Endothelial cell of umbilical vein (primary cell): ENCODE data around the gene IQCC. TPM values are rescaled to one million over a fixed set of nuclear protein-coding genes. Genes with fewer than 3 reads are reported as not detected.

Experiments
- BruUV-seq: library from RNA; stranded (reverse); fragments of 400-500 nt; replicated peaks from 2 replicates; lab custom pipeline; 2021; lab: Mats Ljungman, UMichigan
- CTCF ChIA-PET: fragments of 300-600, 350-600 bp; sonication (Branson Sonifier 250); formaldehyde crosslinking; loops from one replicate; lab custom pipeline; 2021; ENCODE audit warnings: antibody characterized with exemption, inconsistent platforms; lab: Charles Lee
- POLR2A ChIA-PET: fragments of 300-600, 350-600 bp; sonication (Branson Sonifier 250); formaldehyde crosslinking; loops from one replicate; lab custom pipeline; 2021; ENCODE audit warnings: antibody characterized with exemption, inconsistent platforms; lab: Charles Lee
- DNase-seq: peaks from one replicate; pipeline ENCODE4 v3.0.0-alpha.2; 2011; ENCODE audit warnings: low read depth, low spot score
- FAIRE-seq: peaks from 2 replicates; lab custom pipeline; 2011; peaks lifted over from hg19 to GRCh38; lab: Jason Lieb, UNC
- H2AFZ ChIP-seq: 2 replicates; pipeline ENCODE4 v1.6.0; 2012; ENCODE audit warnings: low read depth, low read length, control low read depth, inconsistent platforms
- H3K27ac ChIP-seq: 2 replicates; pipeline ENCODE4 v1.5.1; 2011; ENCODE audit warnings: low read depth, mild to moderate bottlenecking, control low read depth, low read length, moderate library complexity; ENCODE audit not compliant: insufficient read depth
- H3K27me3 ChIP-seq, 2 experiments: 2 replicates each; pipeline versions ENCODE4 v1.6.0 to v1.6.1; 2011; ENCODE audit warnings: low read length in 2 of 2, mixed read lengths in 1 of 2; ENCODE audit not compliant: control insufficient read depth in 2 of 2, insufficient read depth in 2 of 2
- H3K36me3 ChIP-seq, 2 experiments: 2 replicates in 1 of 2; 3 replicates in 1 of 2; pipeline ENCODE4 v1.5.1; 2011; ENCODE audit warnings: low read length in 2 of 2, mild to moderate bottlenecking in 1 of 2, moderate library complexity in 1 of 2; ENCODE audit not compliant: control insufficient read depth in 2 of 2, insufficient read depth in 2 of 2; ENCODE audit errors: extremely low read depth in 1 of 2
- H3K4me1 ChIP-seq: 3 replicates; pipeline ENCODE4 v1.5.1; 2011; ENCODE audit warnings: mild to moderate bottlenecking, low read length; ENCODE audit not compliant: control insufficient read depth, insufficient read depth; ENCODE audit errors: extremely low read depth
- H3K4me2 ChIP-seq: 2 replicates; pipeline ENCODE4 v1.6.1; 2011; ENCODE audit warnings: low read length, control low read depth, mixed read lengths; ENCODE audit not compliant: insufficient read depth
- H3K4me3 ChIP-seq, 3 experiments: fragments of 200-600 bp in 1 of 3; sonication (generic), shearing (Covaris generic) in 1 of 3; replicated peaks in 1 of 3; 2 replicates each; pipeline ENCODE4 v1.5.1; 2011 to 2016; ENCODE audit warnings: control low read depth in 3 of 3, low read length in 3 of 3, mild to moderate bottlenecking in 2 of 3, inconsistent platforms in 1 of 3, low read depth in 1 of 3, moderate library complexity in 1 of 3; ENCODE audit not compliant: insufficient read depth in 1 of 3
- H3K79me2 ChIP-seq: 2 replicates; pipeline ENCODE4 v1.6.0; 2012; ENCODE audit warnings: low read length, inconsistent platforms; ENCODE audit not compliant: control insufficient read depth, insufficient read depth
- H3K9ac ChIP-seq: replicated peaks from 2 replicates; pipeline ENCODE3; 2011; ENCODE audit warnings: low read length, control low read depth; ENCODE audit not compliant: insufficient read depth; ENCODE audit errors: extremely low read depth
- H3K9me1 ChIP-seq: replicated peaks from 3 replicates; pipeline ENCODE4 v1.6.0; 2011; ENCODE audit warnings: mild to moderate bottlenecking, low read length; ENCODE audit not compliant: control insufficient read depth, insufficient read depth; ENCODE audit errors: extremely low read depth
- H3K9me3 ChIP-seq: replicated peaks from 2 replicates; pipeline ENCODE4 v1.5.1; 2012; ENCODE audit warnings: low read length, inconsistent platforms; ENCODE audit not compliant: control insufficient read depth, insufficient read depth
- H4K20me1 ChIP-seq: replicated peaks from 2 replicates; pipeline ENCODE3; 2011; ENCODE audit warnings: mild to moderate bottlenecking, low read length; ENCODE audit not compliant: control insufficient read depth, insufficient read depth; ENCODE audit errors: extremely low read depth
- EZH2 ChIP-seq: IDR thresholded peaks from 2 replicates; pipeline ENCODE4 v1.6.1; 2012; ENCODE audit warnings: borderline replicate concordance, low read depth, mild to moderate bottlenecking, moderate library complexity, low read length, inconsistent platforms; ENCODE audit not compliant: severe bottlenecking
- FOS ChIP-seq: IDR thresholded peaks from 2 replicates; pipeline ENCODE4 v1.6.1; 2011; ENCODE audit warnings: mild to moderate bottlenecking, low read length, moderate library complexity, borderline replicate concordance; ENCODE audit not compliant: insufficient read depth
- GATA2 ChIP-seq: IDR thresholded peaks from 2 replicates; pipeline ENCODE4 v1.7.0; 2011; ENCODE audit warnings: low read depth, mild to moderate bottlenecking, moderate library complexity, mixed read lengths, low read length; ENCODE audit not compliant: insufficient read length, insufficient read depth
- JUN ChIP-seq: IDR thresholded peaks from 2 replicates; pipeline ENCODE4 v1.6.1; 2011; ENCODE audit warnings: borderline replicate concordance, low read depth; ENCODE audit not compliant: insufficient read length, insufficient read depth
- MYC ChIP-seq: IDR thresholded peaks from one replicate; pipeline ENCODE4 v1.6.1; 2011; ENCODE audit warnings: mild to moderate bottlenecking, low read depth, low read length
- POLR2A ChIP-seq: IDR thresholded peaks from 2 replicates; pipeline ENCODE4 v1.6.1; 2012; ENCODE audit warnings: low read depth, mild to moderate bottlenecking, control low read depth, low read length
- POLR2AphosphoS5 ChIP-seq: IDR thresholded peaks from 2 replicates; pipeline ENCODE4 v1.6.1; 2012; ENCODE audit warnings: low read depth, mild to moderate bottlenecking, control low read depth, low read length, moderate library complexity; ENCODE audit not compliant: insufficient read depth
- dilution Hi-C: fragments of 300-500 bp; cut with MboI; formaldehyde crosslinking; loops from one replicate; pipeline ENCODE4 v1.15.0; 2019; ENCODE audit warnings: low sequenced_read_pairs; ENCODE audit not compliant: extremely low pct_ligation_motif_present
- intact Hi-C: fragments of 100-400 bp; cut with micrococcal nuclease; formaldehyde crosslinking; loops from one replicate; pipeline ENCODE4 v1.10.0; 2022
- polyA plus RNA-seq, 4 experiments: library from polyadenylated mRNA; depleted of rRNA in 3 of 4; stranded (reverse) in 3 of 4; unstranded in 1 of 4; fragments of >200 nt; gene quantifications; 2 replicates each; pipeline versions ENCODE4 v1.2.1 to v1.2.3, GENCODE V29; 2011 to 2012; ENCODE audit warnings: missing spikeins in 1 of 4
- total RNA-seq: library from RNA; stranded (reverse); gene quantifications from 2 replicates; pipeline ENCODE4 v1.2.3, GENCODE V29; 2021
- TF ChIP-seq, protein P1 (sequence below): IDR thresholded peaks from 2 replicates; pipeline ENCODE4 v1.6.1; 2011; ENCODE audit not compliant: insufficient read depth, insufficient read length
- TF ChIP-seq, protein P2 (sequence below), 2 donors: IDR thresholded peaks; 1 replicate in 1 of 2; 2 replicates in 1 of 2; pipeline ENCODE4 v1.5.1; 2011; ENCODE audit warnings: low read length in 2 of 2, mild to moderate bottlenecking in 2 of 2, moderate library complexity in 2 of 2, control low read depth in 1 of 2, inconsistent platforms in 1 of 2, low read depth in 1 of 2; ENCODE audit not compliant: insufficient read depth in 1 of 2; ENCODE audit errors: extremely low read depth in 1 of 2

Gene IQCC
- total and polyA plus RNA-seq, 2 donors (not counting 3 experiments of a cell fraction or from before 2014, with no cell fraction given): 1.1 to 1.8 TPM

DNA sequence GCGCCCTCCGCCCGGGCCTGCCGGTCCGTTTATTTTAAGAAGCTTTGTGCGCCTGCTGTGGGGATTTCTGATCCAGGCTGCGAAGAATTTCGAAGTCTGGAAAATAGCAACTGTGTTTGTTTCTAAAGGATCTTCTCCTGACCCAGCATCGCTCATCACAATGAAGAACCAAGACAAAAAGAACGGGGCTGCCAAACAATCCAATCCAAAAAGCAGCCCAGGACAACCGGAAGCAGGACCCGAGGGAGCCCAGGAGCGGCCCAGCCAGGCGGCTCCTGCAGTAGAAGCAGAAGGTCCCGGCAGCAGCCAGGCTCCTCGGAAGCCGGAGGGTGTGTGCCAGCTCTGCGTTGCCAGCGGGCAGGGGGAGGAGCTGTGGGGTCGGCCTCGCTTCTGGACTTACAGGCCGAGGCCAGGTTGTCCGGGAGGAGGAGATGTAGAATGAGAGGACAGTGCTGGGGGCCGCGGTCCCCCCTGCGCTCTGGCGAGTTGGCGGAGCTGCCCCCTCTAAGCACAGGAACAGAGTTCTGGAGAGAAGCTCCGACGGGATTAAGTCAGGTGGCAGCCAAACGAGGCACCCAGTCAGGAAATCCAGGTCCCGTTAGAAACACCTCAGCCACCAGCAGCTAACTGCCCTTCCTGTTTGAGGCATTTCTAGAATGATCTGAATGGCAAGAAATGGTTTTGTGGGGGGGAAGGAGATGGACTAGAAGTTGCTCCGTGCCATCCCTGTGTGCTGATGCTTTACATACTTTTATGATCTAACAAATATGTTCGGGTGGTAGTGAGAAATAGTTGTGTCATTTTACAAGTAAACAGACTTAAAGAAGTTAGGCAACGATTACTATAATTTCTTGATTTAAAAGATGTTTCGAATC lies 25.0 kb upstream of the IQCC start:
- Histone ChIP-seq H3K4me2 (peak overlapping the region; percentile 96), H3K4me3 (peak overlapping the region; percentile 53 to 90 (median 89)), H3K36me3 (peaks cover 10 to 12% of the 10 kb centered on the region in 2 experiments), H3K9me1 (no peaks in the 10 kb centered on the region), H3K9me3 (no peaks in the 10 kb centered on the region), H3K27me3 (no peaks in the 10 kb centered on the region), H3K4me1 (peaks cover 22% of the 10 kb centered on the region), H4K20me1 (no peaks in the 10 kb centered on the region), H3K27ac (peak overlapping the region; percentile 88), H3K9ac (peak overlapping the region; percentile 95), H2AFZ (peak overlapping the region; percentile 34), H3K79me2 (peaks cover 45% of the 10 kb centered on the region)
- dilution Hi-C loops (no loop called here), intact Hi-C loops (loop anchor here (1.0 to 2.0 kb wide), 2 partner anchors 20 to 108 kb away; partner anchors contain the start of genes CCDC28B and TMEM39B)
- CTCF ChIA-PET: interaction anchor here (1.1 to 2.3 kb wide), 3 partner anchors 36 to 105 kb away, joined by 4 to 13 read pairs (median 6); partner anchors contain the start of gene KPNA6
- peak; percentile 71 for FAIRE-seq
- BruUV-seq: TSS peak; percentile 36
- TF ChIP-seq GATA2 (no peak), FOS (no peak), MYC (no peak), JUN (no peak), EZH2 (no peak), POLR2A (no peak), POLR2AphosphoS5 (no peak)
- TF ChIP-seq, protein P1, sequence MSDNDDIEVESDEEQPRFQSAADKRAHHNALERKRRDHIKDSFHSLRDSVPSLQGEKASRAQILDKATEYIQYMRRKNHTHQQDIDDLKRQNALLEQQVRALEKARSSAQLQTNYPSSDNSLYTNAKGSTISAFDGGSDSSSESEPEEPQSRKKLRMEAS: no peak
- TF ChIP-seq, protein P2, sequence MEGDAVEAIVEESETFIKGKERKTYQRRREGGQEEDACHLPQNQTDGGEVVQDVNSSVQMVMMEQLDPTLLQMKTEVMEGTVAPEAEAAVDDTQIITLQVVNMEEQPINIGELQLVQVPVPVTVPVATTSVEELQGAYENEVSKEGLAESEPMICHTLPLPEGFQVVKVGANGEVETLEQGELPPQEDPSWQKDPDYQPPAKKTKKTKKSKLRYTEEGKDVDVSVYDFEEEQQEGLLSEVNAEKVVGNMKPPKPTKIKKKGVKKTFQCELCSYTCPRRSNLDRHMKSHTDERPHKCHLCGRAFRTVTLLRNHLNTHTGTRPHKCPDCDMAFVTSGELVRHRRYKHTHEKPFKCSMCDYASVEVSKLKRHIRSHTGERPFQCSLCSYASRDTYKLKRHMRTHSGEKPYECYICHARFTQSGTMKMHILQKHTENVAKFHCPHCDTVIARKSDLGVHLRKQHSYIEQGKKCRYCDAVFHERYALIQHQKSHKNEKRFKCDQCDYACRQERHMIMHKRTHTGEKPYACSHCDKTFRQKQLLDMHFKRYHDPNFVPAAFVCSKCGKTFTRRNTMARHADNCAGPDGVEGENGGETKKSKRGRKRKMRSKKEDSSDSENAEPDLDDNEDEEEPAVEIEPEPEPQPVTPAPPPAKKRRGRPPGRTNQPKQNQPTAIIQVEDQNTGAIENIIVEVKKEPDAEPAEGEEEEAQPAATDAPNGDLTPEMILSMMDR (IDR thresholded peaks at IDR 0.05; ENCODE audit: extremely low read depth in 1 of 2, insufficient read depth in 1 of 2, low read depth in 1 of 2, low read length in 2 of 2): no peak
- POLR2A ChIA-PET: interaction anchor here (0.6 to 2.5 kb wide), 4 partner anchors 14 to 72 kb away, joined by 3 to 9 read pairs (median 4); partner anchors contain the start of genes CCDC28B and KPNA6
- no peak for DNase-seq
